Spleen (tissue), 7 donors: ENCODE results near the gene PEX10.

Experiments
- CTCF ChIP-seq, 11 experiments: fragments of 200-600 bp in 7 of 11; fragments of 450-650 bp in 4 of 11; sonication (generic) in 4 of 11; IDR thresholded peaks in 8 of 11; conservative IDR thresholded peaks in 3 of 11; 1 replicate in 7 of 11; 2 replicates in 4 of 11; pipeline versions ENCODE4 v1.4.0 to v1.8.0; 2016 to 2021; ENCODE audit warnings: antibody characterized with exemption in 11 of 11, inconsistent platforms in 4 of 11, mild to moderate bottlenecking in 1 of 11
- POLR2A ChIP-seq, 3 donors: fragments of 450-650 bp; IDR thresholded peaks; one replicate each; pipeline ENCODE4 v1.5.1; 2017; ENCODE audit warnings: antibody characterized with exemption in 3 of 3, mild to moderate bottlenecking in 1 of 3
- POLR2AphosphoS5 ChIP-seq, 3 donors: sonication (generic); formaldehyde crosslinking; IDR thresholded peaks; one replicate each; pipeline ENCODE4 v1.5.1; 2017; ENCODE audit warnings: antibody characterized with exemption in 3 of 3
- donor health status: DM: no; HTN: no; CAD: no; lungs with moderate emphysema.
- donor health status: DM: no; HTN: no; CAD: no.
- donor health status: DM: no; HTN: no; CAD: no.

GRCh38 chr1:2363847-2364513 lies 48.4 kb downstream of the PEX10 start:
- TF ChIP-seq POLR2A (IDR thresholded peaks at IDR 0.05) (no peak), CTCF (IDR thresholded peaks at IDR 0.05 in 8 of 11, conservative IDR thresholded peaks at IDR 0.05 in 3 of 11) (no peak), POLR2AphosphoS5 (IDR thresholded peaks at IDR 0.05) (no peak)
